ENCODE results near the gene CPM.
"Not testable (repeated sequence)": the region's sequence is repeated elsewhere in the genome, so short reads cannot be mapped to it uniquely, and the experiment has no call there.

CPM gene

DNA sequence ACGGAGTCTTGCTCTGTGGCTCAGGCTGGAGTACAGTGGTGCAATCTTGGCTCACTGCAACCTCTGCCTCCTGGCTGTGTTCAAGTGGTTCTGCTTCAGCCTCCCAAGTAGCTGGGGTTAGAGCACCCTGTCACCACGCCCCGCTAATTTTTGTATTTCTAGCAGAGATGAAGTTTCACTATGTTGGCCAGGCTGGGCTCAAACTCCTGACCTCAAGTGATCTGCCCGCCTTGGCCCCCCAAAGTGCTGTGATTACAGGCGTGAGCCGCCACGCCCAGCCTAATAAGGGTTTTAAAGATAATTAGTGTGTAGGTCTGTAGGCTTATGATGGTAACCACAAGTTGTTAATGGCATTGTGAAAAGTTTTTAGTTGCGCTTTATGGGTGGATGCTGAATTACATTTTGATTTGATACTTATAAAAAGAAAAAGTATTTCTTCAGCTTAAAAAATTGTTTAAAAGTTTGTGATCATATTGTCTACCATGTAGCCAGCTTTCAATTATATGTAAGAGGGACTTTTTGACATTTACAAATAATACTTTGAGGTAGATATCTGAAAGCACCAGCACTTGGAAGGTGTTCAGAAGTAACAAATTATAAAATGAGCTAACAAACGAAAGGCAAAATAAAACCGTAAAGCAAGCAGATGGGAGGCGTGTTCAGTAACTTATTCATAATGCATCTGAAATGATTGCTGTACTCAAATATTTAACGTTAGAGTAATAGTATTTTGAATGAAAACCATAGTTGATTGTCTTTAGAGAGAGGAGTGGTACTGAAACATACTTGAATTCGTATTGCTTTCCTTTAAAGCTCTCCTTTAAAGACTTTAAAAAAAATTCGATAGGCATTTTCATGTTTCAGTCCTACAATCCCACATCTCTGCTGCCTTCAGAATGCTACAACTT lies 87.9 kb downstream of the CPM start:
- DNase-seq (ENCODE audit: low spot score), result no peak
- Histone ChIP-seq H3K27ac (no peak overlapping the region), H3K4me3 (no peak overlapping the region)
- TF ChIP-seq, protein P1, sequence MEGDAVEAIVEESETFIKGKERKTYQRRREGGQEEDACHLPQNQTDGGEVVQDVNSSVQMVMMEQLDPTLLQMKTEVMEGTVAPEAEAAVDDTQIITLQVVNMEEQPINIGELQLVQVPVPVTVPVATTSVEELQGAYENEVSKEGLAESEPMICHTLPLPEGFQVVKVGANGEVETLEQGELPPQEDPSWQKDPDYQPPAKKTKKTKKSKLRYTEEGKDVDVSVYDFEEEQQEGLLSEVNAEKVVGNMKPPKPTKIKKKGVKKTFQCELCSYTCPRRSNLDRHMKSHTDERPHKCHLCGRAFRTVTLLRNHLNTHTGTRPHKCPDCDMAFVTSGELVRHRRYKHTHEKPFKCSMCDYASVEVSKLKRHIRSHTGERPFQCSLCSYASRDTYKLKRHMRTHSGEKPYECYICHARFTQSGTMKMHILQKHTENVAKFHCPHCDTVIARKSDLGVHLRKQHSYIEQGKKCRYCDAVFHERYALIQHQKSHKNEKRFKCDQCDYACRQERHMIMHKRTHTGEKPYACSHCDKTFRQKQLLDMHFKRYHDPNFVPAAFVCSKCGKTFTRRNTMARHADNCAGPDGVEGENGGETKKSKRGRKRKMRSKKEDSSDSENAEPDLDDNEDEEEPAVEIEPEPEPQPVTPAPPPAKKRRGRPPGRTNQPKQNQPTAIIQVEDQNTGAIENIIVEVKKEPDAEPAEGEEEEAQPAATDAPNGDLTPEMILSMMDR (IDR thresholded peaks at IDR 0.05), result no peak

DNA sequence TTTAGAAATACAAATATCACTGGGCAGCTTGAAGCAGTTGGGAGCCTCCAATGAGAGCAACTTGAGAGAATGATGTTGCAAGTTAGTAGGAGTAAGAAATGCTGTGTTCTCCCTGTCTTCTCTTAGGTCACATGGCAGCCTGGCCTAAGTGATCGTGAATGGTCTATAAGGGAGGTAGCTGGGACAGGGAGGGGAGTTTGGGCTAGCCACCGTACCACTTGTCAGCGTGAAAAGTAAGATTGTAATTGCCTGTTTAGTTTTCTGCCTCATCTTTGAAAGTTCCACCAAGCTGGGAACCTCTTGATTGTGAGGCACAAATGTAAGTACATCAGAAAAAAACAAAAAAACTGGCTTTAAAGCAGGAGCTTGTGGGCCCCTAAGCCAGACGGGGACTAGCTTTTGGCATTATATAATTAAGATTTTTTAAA lies 88.6 kb downstream of the CPM start:
- no peak overlapping the region for H3K4me3 ChIP-seq
- H3K27ac ChIP-seq, result no peak overlapping the region
- TF ChIP-seq, protein P1 (IDR thresholded peaks at IDR 0.05), result no peak
- DNase-seq (ENCODE audit: low spot score), result no peak

DNA sequence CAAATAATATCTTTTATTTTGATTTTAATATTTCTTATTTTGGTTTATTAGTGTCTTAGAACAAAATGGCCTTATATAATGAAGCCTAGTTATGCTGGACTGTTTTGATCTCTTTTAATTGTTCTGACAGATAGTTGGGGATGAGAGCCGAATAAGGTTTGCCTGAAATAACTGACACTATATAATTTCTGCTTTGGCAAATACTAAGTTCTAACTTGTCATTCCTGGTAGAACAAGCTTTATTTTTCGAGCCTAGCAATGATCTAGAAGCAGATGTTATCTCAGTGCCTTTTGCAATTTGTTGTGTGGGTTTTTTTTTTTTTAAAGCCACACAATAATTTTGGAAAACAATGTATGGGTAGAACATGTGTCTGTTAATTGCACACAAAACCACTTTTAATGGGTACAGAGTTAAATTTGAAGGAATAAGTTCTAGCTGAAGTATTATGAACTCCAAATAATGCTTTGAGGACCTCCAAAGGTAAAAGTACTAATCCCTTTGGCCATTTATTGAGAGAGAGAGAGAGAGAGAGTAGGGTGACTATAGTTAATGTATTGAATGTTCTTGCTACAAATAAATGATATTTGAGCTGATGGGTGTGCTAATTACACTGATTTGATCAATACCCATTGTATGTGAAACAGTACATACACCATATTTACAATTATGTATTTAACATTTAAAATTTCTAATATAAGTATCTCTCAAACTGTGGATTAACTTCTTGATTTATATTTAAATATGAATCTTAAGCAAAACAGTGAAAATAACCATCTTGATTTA lies 90.0 kb downstream of the CPM start:
- Histone ChIP-seq H3K4me3 (no peak overlapping the region), H3K27ac (no peak overlapping the region)
- TF ChIP-seq, protein P1 (IDR thresholded peaks at IDR 0.05), result no peak
- no peak for DNase-seq (ENCODE audit: low spot score)

DNA sequence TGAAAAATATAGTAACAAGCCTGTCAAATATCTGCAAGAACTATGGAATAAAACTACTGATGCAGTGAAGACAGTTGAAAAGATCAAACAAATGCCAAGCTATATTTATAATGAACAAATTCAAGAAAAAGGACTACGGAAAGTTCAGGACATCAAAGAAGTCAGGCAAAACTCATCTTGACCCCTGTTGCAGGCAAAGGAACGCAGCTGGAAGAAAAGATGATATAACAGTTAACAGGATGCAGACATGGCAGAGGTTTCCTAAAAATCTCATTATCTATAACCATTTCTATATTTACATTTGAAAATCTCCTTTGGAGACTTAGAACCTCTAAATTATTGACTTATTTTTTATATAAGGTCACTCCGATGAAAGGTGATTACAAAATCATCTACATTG lies 90.8 kb downstream of the CPM start:
- Histone ChIP-seq H3K27ac (no peak overlapping the region), H3K4me3 (no peak overlapping the region)
- TF ChIP-seq, protein P1 (IDR thresholded peaks at IDR 0.05), result no peak
- no peak for DNase-seq (ENCODE audit: low spot score)

DNA sequence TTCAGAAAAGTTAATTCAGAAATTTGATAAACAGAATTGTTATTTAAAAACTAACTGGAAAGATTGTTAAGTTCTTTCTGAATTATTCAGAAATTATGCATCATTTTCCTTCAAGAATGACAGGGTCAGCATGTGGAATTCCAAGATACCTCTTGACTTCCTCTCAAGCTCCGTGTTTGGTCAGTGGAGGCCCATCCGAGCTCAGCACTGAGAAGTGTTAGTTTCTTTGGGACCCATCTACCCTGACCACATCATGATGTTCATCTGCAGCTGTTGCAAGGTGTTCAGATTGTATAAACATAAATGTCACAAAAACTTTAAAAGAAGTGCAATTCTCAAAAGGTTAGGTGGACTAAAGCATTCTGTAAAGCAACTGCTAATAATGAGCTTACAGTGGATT lies 91.3 kb downstream of the CPM start:
- H3K4me3 ChIP-seq, result no peak overlapping the region
- no peak overlapping the region for H3K27ac ChIP-seq
- TF ChIP-seq, protein P1 (IDR thresholded peaks at IDR 0.05), result no peak
- no peak for DNase-seq (ENCODE audit: low spot score)

DNA sequence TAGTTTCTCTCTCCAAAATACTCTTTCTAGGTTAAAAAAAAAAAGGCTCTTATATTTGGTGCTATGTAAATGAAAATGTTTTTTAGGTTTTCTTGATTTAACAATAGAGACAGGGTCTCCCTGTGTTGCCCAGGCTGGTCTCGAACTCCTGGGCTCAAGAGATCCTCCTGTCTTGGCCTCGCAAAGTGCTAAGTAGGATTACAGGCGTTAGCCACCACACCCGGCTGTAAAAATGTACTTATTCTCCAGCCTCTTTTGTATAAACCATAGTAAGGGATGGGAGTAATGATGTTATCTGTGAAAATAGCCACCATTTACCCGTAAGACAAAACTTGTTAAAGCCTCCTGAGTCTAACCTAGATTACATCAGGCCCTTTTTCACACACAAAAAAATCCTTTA lies 91.8 kb downstream of the CPM start:
- DNase-seq (ENCODE audit: low spot score); H3K4me3 ChIP-seq; H3K27ac ChIP-seq: not testable (repeated sequence)
